GM21737 (cell line): ENCODE data around the gene RAD1.

Experiments
- ATAC-seq: cut with Tn5 transposase; IDR thresholded peaks from one replicate; pipeline ENCODE4 v1.9.1; 2021; ENCODE audit warnings: mild to moderate bottlenecking, moderate library complexity; ENCODE audit not compliant: unreplicated experiment

RAD1 gene

DNA sequence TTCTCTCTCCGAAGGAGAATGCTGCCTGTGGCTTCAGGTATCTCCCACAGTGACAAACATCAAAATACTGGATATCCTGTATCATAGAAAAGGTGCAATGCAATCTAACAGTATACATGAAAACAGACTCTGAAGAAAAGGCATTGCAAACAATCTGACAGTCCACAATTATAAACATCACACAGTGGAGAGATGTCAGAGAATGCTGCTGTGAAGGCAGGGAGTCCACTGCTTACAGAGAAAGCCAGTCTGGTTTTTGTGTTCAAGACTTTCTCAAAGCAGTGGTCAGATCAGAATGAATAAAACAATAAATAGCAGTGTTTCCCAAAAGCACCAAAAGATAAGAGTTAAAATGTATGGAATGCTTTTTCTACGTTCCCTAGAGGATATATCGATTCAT, 47.6 kb downstream of the RAD1 start:
- no peak for ATAC-seq

DNA sequence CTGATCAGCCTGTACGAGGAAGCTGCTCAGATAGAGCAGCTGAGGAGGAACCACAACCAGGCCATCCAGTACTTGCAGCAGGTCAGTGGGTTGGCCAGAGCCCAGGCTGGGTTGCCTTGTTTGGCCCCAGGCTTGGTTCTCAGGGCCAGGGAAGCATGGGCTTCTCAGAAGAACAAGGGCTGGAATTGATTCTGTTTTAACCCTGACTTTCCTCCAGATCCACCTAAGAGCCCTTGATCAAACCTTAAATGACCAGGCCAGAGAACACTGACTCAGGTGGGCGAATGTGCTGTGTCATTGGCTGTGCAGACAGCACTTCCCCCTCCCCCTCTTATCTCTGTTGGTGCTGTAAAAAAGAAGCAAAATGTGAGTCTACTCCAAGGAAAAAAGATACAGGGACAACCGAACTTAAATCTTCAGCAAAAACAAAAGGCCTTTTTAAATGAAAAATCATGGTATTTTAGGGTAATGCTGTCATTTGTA, 48.3 kb downstream of the RAD1 start:
- no peak for ATAC-seq

DNA sequence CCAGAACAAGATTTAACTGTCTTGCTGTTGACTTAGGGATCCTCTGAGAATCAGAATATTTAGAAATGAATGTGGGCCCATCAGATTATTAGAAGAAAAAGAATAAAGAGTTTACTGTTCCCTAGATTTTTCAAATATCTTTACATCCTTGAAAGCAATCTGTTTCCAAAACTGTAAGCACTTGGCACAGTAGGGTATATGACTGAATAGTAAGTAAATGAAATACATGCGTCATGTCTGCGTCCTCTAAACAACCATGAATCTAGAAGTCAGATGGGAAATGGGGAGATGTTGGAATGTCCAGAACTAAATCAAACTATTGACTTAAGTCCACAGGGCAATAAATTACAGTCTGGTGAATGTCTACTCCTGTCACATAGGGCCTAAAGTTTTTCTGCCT, 50.2 kb downstream of the RAD1 start:
- ATAC-seq, result no peak

DNA sequence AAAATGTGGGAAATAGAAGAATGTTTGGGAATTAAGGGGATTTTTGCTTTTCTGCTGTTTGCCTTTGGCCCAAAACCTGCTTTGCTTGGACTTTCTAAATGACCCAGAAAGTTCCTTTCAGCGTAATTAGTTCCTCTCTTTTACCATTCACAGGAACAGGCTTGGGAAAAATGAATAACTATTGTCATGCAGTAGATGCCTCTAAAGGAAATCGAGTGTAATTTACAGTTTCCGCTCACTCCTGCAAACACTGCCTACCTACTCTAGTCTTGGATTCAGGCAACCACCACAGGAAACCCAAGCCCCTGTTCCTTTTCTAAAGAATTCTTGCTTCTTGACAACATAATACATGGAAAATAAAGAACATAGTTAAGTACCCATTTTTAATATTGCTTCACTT, 51.4 kb downstream of the RAD1 start:
- no peak for ATAC-seq

DNA sequence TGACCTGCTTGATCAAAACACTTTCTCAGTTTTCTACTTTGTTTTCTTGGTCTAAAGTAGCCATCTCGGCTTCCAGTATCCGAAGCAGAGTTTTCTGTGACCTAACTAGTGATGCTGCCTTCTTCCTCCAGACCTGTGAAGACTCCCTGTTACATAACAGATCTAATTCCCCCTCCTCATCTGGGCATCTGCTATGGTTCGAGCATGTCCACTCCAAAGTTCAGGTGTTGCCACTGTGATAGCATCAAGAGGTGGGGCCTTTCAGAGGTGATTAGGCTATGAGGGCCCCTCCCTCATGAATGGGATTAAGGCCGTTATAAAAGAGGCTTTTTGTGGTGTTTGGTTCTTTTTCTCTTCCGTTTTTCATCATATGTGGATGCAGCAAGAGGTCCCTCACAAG, 56.1 kb downstream of the RAD1 start:
- no peak for ATAC-seq

DNA sequence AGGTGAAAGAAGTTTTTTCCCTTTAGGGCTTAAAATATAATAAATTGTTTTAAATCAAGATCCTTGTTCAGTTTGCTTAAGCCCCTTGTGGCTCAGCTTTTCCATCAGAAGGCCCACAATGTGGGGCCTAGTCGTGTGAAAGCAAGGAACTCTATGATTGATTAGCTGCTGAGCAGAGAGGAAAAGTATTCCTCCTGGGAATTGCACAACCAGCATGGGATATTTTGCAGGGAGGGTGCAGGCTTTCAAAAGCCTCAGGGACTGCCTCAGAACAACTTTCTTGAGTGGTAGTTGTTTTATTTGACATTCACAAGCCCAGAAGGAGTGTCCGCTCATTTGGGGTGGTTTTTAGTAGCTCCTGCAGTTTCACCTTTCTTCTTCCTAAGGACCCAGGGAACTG, 56.5 kb downstream of the RAD1 start:
- no peak for ATAC-seq

DNA sequence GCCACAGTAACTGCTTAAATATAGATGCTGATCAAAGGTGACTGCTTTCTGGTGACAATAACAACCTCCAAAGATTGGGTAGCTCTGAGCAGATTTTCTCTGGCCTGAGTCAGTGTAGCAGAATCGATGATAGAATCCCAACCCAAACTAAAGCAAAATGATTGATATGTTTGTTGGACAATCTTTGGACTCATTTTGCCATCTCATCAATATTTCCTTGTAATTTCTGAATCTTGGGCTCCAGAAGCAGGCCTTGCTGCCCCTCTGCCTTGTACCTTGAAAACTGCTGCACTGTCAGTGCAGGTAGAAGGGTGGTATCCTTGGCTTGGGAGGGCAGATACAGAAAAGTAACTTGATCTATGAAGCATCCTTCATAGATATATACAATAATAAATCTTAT, 57.4 kb downstream of the RAD1 start:
- ATAC-seq, result no peak

DNA sequence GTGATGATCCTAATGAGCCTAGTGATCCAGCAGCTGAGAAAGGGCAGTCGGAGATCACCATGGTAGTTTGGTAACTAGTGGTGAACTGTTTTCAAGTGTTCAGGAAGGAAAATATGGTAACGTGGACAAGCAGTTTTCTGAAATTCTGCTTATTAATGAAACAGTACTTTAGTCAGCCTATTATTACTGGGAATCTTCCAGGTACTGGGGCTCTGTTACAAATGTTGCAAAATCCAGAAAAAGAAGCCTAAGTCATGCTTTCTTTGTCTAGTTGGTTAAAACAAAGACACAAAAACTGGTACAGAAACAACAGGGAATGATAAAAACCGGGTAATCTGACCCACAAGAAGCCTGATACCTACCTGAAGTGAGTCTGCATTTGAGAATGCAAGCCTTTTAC, 58.1 kb downstream of the RAD1 start:
- ATAC-seq, result no peak
